Stimulated activated CD8-positive, alpha-beta memory T cell treated with anti-CD3 and anti-CD28 coated beads, Interleukin-4, amount 100 ng/mL, for 1 hour (primary cell): Measurements from ENCODE around the gene CLEC1A.

Experiments
- DNase-seq, 2 donors: peaks; one replicate each; pipeline ENCODE4 v3.0.0-alpha.2; 2020; ENCODE audit warnings: low read depth in 2 of 2, low spot score in 1 of 2

Gene CLEC1A

GRCh38 chr12:10101648-10102220, 2.9 kb upstream of the CLEC1A start:
- no peak for DNase-seq

DNA sequence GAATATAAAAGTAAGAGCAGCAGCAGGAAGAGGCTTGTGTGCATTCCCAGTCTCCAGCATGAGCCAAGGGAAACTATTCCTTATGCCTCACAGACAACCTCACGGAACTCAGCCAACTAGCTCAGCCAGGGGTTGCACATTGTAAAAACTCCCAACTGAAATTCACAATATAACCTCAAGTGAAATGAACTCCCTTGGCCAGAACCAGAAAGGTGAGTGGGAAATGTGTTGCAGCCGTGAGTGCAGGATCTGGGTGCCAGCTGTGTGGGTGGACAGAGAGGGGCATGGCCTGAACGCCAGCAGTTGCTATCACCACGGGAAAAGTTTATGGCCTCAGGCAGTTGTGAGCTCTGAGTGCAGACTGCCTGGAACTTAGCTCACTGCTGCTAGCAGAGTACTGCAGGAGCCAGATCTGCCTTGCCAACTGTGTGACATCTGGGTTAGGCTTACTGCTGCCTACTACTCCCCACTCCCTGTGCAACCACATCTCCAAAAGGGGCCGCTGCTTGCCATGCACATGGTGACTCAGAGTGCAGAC, 2.3 kb upstream of the CLEC1A start:
- DNase-seq, result no peak

GRCh38 chr12:10097521-10097920, 1.3 kb downstream of the CLEC1A start:
- DNase-seq, result no peak

DNA sequence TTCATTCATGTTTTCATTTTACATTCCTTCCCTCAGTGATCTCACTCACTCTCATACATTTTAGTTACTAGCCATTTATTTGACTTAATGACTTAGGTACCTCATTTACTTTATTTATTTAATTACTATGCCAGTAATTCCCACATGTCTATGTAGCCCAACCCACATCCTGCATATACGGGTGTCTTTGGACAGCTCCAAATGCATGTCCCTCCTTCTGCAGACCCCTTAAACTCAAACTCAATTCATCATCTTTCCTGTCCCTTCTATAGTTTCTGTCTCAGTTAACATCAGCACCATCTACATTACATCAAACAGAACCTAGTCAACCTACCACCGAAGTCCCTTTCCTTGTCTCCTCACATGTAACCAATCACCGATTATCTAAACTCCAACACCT, 2.8 kb downstream of the CLEC1A start:
- no peak for DNase-seq

DNA sequence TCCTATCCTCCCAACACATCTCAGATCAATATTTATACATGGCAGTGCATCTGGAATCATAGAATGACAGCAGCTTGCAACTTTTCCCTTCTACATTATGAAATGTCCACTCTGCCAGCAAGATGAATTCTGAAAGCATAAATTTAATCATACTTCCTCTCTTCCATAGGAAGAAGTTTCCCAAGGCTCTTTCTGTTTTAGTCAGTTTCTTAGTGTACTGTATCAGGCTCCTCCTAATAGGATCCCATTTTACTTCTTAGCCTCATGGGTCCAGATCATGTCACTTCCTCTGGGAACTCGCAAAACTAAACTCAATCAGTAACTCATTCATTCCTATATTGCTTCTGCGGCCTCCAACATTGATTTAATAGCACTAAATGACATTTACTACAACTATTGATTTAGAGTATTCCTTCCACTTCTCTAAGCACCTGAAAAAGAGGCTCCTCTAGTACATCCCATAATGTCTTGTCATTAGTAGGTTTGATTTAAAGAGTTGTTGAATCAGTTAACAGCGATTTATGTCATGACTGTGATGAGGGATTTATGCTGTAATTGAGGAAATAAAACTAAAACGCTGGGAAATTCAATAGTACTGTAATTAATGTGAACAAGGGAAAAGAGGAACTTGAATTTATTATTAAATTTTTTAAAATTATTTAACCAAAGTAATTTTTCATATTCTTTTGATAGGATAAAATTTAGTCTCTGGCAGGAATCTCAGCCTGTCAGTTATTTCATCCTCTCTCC, 4.0 kb downstream of the CLEC1A start:
- DNase-seq, result no peak

DNA sequence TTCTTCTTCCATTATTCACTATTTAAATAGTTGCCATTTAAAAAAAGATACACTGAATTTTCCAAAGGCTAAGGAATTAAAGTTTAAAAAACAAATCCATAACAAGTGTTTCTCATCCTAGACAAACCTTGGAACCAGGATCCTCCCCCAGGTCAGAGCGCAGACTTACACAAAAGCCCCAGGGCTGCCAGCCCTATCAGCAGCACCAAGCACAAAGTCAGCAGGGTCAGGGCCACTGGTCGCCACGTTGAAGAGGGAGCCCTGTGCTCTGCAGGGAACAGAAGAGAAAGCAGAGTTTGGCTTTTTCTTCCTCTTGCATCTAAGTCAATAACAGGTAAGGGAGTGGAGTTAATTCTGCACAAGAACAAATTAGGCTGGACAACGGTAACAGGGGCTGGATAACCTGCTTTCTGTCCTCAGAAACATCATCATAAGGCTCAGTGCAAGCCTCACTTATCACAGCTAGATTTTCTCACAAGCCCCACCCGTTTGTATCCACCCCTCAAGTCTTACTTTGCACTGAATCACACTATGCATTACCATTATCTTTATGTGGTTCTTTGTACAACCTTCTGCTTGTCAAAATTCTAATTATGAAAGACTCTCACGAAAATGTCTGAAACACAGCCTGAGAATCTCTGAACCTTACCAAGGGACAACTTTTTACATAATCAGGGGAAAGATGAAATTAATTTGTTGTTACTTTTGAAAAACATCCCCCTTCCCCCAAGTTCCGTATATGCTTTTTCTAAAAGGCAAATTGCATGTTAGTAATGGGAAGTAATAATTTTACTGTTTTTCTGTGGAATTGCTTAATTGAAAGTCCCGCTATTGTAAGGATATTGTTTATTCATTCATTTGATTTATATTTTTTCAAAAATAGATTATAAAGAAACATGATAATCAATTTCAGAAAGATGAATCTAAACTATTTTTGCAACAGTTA, 9.6 kb downstream of the CLEC1A start:
- no peak for DNase-seq

DNA sequence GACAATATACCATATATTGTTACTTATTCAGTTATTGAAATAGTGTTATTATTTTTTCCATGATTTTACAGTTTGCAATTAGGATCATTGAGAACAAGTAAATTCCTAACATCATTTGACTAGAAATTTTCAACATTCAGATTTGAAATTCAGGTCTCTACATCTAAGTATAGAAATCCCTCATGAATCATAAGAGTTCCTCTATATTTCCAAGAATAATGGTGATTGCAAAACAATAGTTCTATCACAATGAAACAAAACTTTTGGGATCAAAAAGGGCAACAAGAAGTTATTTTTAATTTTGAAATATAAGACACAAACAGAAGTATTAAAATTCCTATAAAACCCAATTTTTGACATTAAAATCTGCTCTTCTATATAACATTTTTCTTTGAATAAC, 10.8 kb downstream of the CLEC1A start:
- DNase-seq, result no peak

DNA sequence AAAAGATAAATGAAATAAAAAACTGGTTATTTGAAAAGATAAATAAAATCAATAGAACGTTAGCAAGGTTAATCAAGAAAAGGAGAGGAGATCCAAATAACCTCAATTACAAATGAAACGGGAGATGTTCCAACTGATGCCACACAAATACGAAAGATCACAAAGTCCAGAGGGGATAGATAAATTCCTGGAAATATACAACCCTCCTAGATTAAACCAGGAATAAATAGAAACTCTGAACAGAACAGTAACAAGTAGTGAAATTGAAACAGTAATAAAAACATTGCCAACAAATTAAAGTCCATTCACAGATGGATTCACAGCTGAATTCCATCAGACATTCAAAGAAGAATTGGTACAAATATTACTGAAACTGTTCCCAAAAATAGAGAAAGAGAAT, 12.4 kb downstream of the CLEC1A start:
- DNase-seq, result no peak

GRCh38 chr12:10084733-10085132, 14.1 kb downstream of the CLEC1A start:
- DNase-seq, result no peak

GRCh38 chr12:10082117-10082874, 16.5 kb downstream of the CLEC1A start:
- DNase-seq, result no peak

DNA sequence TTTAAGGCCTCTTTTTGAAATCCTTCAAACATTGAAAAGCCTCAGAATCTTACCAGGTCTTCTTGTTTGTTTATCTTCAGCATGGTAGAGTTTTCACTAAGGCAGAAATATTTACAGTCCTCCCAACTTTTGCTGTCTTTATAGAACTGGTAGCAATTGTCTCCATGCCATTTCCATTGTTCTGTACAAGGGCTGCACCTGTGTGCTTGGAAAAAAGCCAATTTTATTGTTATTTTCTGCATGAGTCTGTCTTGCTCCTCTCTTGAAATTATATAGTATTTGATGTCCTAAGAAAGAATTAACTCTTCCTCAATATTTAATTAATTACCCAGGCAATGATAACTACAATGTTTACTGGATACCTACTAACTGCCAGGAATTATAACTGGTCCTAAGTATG, 23.3 kb downstream of the CLEC1A start:
- DNase-seq, result no peak

DNA sequence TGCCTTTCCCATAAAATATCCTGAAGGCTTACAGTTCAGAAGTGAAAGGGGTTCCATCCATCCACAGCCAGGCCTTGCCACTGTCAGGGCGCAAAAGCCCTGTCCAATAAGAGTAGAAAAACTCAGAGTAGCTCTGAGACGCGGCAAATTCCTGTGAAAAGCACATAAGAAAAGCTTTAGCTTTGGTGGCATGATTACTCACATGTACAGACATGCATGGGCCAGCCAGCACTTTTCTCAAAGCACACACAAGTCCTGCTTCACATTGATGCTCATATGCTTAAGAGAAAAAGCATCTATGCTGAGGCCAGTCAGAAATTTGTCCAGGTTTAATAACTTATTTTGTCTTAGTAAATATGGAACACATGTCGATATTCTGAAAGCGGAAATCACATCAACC, 25.5 kb downstream of the CLEC1A start:
- DNase-seq, result no peak

DNA sequence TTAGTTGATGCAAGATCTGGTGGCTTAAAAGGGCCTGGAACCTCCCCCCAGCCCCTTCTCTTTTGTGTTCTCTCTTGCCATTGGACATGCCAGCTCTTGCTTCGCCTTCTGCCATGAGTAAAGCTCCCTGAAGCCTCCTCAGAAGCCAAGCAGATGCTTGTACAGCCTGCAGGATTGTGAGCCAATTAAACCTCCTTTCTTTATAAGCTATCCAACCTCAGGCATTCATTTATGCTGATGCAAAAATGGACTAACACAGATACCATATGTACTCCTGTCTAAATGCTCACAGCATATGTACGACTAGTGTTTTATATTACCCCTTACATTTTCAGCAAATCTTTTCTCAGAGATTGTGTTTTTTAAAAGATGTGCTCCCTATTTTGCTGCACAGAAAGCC, 26.7 kb downstream of the CLEC1A start:
- no peak for DNase-seq

- DNase-seq, result no peak
Measured at GRCh38 chr12:10070380-10070779, 28.4 kb downstream of the CLEC1A start.

GRCh38 chr12:10069976-10070375, 28.8 kb downstream of the CLEC1A start:
- no peak for DNase-seq

GRCh38 chr12:10069099-10069498, 29.7 kb downstream of the CLEC1A start:
- no peak for DNase-seq

DNA sequence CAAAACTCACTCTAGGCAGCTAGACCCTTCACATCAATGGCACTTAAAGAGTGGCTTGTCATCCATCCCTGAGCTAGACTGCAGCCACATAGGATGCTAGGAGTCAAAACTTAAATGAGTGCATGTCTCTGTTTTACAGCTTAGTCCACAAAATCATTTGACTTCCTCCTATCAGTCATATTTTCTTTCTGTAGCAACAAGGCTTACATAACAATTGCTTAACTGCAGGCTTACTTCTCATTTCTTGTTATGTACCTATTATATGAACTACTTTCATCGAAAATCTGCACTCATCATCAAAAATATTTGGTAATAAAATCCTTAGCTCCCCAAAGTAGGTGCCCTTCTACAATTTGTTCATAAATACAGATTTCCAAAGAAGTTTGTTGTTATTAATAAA, 30.1 kb downstream of the CLEC1A start:
- no peak for DNase-seq

GRCh38 chr12:10067942-10068341, 30.8 kb downstream of the CLEC1A start:
- no peak for DNase-seq

- no peak for DNase-seq
Measured at GRCh38 chr12:10067264-10067663, 31.5 kb downstream of the CLEC1A start.

- DNase-seq, result no peak
Measured at GRCh38 chr12:10065241-10065640, 33.5 kb downstream of the CLEC1A start.

DNA sequence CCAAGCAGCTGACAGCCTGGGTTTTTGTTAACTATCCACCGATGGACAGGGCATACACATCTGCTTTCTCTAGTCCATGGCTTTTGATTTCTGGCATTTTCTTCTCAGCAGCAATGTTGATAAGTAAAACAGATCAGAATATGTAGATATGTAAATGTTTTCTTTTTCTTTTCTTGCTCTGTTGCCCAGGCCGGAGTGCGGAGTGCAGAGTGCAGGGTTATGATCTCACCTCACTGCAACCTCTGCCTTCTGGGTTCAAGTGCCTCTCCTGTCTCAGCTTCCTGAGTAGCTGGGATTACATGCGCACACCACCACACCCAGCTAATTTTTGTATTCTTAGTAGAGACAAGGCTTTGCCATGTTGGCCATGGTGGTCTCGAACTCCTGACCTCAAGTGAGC, 40.4 kb downstream of the CLEC1A start:
- DNase-seq, result no peak
